RWPE1 (cell line): ENCODE measurements around the gene TRAF6.

Experiments used
- CTCF ChIA-PET: fragments of 350-600 bp; sonication (Branson Sonifier 250); formaldehyde crosslinking; extraction: SDS; loops from one replicate; lab custom pipeline; 2021; lab: Yijun Ruan, JAX
- POLR2A ChIA-PET: fragments of 400-600 bp; formaldehyde crosslinking; extraction: SDS; loops from one replicate; lab custom pipeline; 2020; ENCODE audit warnings: antibody characterized with exemption; ENCODE audit not compliant: low non-redundant PET; lab: Yijun Ruan, JAX
- DNase-seq: peaks from one replicate; pipeline ENCODE4 v3.0.0; 2012; ENCODE audit warnings: low spot score
- H3K27ac ChIP-seq: fragments of 450-650 bp; 2 replicates; pipeline ENCODE4 v1.5.1; 2017
- TF ChIP-seq, protein P1 (sequence below): fragments of 450-650 bp; conservative IDR thresholded peaks from 2 replicates; pipeline ENCODE4 v1.5.1; 2017; ENCODE audit warnings: low read depth, mild to moderate bottlenecking

Gene TRAF6

DNA sequence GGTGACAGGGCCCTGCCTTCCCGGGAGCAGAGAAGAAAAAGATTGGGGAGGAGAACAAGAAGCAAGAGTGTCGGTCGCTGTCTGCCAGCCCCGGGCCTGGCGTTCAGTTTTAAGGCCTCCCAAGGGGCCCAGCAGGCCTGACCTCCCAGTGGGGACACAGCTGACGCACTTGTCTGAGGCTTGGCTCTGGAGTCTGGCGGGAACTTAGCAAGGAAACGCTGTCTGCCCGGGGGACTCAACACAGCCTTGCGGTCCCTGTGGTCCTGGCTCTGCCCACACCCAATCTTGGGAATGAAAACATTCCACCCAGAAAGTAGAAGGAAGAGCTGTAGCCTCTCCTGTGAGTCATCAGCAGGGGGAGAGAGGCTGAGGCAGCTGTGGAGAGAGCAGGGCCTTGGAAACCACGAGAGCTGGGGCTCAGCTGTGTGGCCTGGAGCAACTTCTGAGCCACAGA lies 54.4 kb downstream of the TRAF6 start:
- CTCF ChIA-PET, result no interaction called here

DNA sequence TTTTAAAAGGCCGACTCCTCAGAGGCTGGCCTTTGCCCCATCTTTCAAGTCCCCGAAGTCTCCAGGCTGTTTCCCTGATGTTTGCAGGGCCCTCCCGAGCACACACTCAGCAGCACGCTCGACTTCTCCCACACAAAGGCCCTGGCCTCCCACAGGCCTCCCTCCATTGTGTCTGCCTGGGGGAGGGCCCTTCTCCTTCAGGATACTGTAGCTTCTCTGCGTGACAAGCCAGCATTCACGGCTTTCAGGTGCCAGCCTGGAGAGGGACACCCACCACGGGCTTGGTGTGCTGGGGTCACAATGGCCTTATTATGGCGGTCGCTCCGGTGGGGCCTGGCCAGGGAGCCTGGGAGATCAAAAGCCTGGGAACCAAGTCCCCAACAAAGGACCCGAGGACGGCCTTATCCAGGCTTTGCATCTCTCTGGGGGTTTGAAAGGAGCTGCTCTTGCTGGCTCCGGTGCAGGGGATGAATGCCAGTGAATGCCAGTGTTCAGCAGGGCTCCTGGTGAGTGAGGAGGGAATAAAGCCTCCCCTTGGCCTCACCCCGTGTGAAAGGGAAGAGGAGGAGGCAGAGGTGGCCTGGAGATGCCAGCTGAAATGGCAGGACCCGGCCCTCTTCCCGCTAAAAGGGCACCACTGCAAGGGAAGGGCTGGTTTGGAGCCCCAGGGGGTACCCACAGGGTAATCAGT lies 55.0 kb downstream of the TRAF6 start:
- peak overlapping the region; percentile 69 for H3K27ac ChIP-seq
- POLR2A ChIA-PET, result no interaction called here
- no peak for DNase-seq
- TF ChIP-seq, protein P1, sequence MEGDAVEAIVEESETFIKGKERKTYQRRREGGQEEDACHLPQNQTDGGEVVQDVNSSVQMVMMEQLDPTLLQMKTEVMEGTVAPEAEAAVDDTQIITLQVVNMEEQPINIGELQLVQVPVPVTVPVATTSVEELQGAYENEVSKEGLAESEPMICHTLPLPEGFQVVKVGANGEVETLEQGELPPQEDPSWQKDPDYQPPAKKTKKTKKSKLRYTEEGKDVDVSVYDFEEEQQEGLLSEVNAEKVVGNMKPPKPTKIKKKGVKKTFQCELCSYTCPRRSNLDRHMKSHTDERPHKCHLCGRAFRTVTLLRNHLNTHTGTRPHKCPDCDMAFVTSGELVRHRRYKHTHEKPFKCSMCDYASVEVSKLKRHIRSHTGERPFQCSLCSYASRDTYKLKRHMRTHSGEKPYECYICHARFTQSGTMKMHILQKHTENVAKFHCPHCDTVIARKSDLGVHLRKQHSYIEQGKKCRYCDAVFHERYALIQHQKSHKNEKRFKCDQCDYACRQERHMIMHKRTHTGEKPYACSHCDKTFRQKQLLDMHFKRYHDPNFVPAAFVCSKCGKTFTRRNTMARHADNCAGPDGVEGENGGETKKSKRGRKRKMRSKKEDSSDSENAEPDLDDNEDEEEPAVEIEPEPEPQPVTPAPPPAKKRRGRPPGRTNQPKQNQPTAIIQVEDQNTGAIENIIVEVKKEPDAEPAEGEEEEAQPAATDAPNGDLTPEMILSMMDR, result no peak
- CTCF ChIA-PET, result no interaction called here

More for the DNA sequence above, 54.4 kb downstream of the TRAF6 start:
- H3K27ac ChIP-seq, result peak overlapping the region; percentile 69
- DNase-seq, result peak; percentile 14
- TF ChIP-seq, protein P1, result no peak
- POLR2A ChIA-PET, result no interaction called here

GRCh38 chr11:36454551-36454940 lies 55.5 kb downstream of the TRAF6 start:
- CTCF ChIA-PET, result interaction anchor here (0.6 kb wide), 1 partner anchor 292 kb away, joined by 3 read pairs; no protein-coding TSS in a partner anchor
- DNase-seq, result no peak
- peak overlapping the region; percentile 69; the same call in 1 of the 2 replicates for H3K27ac ChIP-seq
- TF ChIP-seq, protein P1, result no peak
- POLR2A ChIA-PET, result no interaction called here

- TF ChIP-seq, protein P1, result no peak
- POLR2A ChIA-PET, result no interaction called here
- H3K27ac ChIP-seq, result no peak overlapping the region
- no peak for DNase-seq
- CTCF ChIA-PET, result no interaction called here
Observed at GRCh38 chr11:36453678-36454077, 56.4 kb downstream of the TRAF6 start.

DNA sequence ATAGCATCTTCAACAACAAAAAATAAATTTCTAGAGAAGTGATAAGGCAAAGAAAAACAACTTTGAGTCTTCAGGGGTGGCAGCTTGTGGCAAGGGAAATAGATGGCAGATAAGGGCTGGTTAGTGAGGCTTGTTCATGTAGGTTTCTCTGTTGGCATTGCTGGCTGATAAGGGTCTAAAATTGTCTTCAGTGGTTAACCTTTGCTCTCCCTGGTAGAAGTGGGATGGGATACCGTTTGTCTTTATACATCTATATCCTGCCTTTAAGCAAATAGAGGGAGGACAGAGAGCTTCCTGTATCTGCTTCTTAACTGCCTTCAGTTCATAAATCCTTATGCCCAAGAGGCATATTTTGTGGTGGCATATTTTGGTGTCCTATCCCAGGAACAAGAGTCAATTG lies 57.1 kb downstream of the TRAF6 start:
- POLR2A ChIA-PET, result interaction anchor here (0.6 kb wide), 1 partner anchor 13 kb away, joined by 3 read pairs; no protein-coding TSS in a partner anchor
- TF ChIP-seq, protein P1, result no peak
- no peak overlapping the region for H3K27ac ChIP-seq
- CTCF ChIA-PET, result interaction anchor here (0.7 kb wide), 1 partner anchor 294 kb away, joined by 3 read pairs; no protein-coding TSS in a partner anchor
- DNase-seq, result no peak

DNA sequence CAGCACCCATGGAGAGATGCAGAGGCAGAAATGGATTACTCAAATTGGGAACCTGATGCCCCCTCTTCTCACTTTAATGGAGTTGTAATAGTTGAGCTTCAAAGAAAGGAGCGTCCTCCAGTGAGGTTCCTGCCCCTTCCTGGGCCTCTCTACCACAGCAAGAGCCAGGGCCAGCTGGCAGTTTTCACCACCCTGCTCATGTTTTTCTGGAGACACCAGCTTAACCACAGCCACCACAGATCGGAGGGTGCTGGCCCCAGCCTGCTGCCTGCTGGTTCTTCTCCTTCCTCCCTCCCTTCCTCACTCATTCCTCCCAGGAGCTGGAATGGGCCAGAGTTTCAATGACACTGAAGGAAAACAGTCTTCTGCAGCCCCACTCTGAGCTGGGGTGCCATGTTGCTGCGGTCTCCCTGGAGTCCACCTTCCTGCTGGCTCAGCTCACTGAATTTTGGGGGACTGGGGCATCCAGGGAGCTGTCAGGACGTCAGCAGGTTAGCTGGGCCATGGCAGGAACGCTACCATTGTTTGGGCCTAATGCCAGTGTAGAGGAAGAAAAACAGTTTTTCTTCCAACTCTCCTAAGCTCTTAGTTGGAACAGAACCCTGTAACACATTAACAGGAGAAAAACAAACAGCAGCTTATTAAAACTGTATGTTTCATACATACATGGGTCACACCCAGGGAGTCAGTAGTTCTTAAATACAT lies 57.7 kb downstream of the TRAF6 start:
- ChIA-PET CTCF (interaction anchor here (0.7 kb wide), 1 partner anchor 294 kb away, joined by 3 read pairs; no protein-coding TSS in a partner anchor), POLR2A (interaction anchor here (0.6 kb wide), 1 partner anchor 14 kb away, joined by 3 read pairs; no protein-coding TSS in a partner anchor)
- H3K27ac ChIP-seq, result no peak overlapping the region
- no peak for DNase-seq
- TF ChIP-seq, protein P1, result no peak
